Medulla oblongata (tissue), 1 donor: Measurements from ENCODE around the gene DAW1.
A peak's percentile ranks its signal among the peaks of the same experiment; 100 is the strongest.
"Not testable (repeated sequence)": the region's sequence is repeated elsewhere in the genome, so short reads cannot be mapped to it uniquely, and the experiment has no call there.

Experiments
- DNase-seq: peaks from one replicate; pipeline ENCODE4 v3.0.0-alpha.2; 2015; ENCODE audit errors: extremely low spot score

DAW1 gene

DNA sequence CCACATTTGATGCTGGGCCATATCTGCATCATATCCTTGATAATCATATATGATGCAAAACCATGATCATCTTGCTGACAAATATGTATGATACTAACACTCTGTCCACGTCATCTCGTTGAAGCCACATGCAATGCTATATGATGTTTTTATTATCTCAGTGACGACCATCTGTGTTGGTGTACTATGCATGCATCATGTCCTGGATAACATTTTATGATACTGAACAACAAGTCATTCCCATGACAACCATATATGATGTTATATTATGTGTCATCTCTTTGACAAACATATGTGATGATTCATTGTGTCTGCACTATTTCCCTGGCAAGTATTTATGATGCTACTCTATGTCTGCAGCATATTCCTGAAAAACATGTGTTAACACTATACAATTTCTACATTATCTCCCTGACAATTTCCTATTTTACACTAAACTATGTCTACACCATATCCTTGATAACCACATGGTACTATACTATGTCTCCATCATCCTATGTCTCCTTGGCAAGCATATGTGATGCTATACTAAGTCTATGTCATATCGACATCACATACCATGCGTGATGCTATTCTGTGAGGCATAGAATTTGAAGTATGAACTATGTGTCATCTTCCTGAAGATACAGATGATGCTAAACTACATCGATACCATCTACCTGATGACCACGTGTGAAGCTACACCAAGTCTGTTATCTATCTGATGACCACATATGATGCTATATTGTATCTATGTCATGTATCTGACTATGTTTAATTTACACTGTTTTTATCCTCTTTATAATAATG, 37.0 kb downstream of the DAW1 start:
- no peak for DNase-seq

DNA sequence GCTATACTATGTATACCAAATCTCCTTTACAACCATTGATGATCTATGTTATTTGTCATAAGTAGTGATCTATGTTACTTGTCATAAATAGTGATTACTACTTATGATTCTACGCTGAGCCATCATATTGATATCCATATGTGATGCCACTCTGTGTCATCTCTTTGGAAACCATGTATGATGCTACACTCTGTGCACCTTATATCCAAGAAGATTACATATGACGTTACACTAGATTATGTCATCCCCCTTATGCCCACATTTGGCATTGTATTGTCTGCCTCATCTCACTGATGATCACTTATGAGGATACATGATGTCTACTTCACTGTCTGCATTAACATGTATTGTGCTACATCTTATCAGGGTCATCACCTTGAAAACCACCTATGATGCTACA, 42.9 kb downstream of the DAW1 start:
- no peak for DNase-seq

DNA sequence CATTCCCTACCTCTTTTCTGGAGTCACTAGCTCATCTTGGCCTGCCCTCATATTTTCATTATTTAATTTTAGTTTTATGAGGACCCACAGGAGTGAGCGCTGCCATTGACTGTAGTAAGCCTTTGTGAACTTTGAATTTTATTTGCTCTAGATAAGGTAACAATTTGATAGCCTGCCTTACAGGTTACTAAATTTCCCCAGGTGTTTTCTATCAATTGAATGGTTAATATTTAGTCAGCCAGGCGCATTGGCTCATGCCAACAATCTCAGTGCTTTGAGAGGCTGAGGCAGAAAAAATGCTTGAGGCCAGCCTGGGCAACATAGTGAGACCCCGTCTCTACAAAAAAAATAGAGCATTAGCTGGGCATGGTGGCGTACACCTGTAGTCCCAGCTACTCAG, 50.2 kb downstream of the DAW1 start:
- DNase-seq = no peak

DNA sequence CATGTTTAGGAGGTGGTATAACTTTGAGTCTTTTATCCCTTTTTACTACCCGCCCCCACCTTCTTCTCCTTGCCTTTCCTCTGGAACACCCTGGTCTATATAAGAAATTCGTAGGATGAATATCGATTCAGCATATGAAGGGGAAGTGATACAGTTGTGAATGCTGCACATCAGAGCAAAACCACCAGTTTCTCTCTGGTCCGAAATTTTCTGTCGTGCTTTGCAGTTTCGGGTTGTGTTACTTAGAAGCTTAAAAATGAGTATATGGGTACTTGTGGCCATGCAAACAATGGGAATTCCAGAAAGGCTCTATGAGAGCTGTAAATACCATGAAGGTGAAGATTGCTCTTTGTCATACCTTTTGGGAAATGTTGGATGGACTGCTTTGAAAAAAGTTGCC, 60.6 kb downstream of the DAW1 start:
- no peak for DNase-seq

DNA sequence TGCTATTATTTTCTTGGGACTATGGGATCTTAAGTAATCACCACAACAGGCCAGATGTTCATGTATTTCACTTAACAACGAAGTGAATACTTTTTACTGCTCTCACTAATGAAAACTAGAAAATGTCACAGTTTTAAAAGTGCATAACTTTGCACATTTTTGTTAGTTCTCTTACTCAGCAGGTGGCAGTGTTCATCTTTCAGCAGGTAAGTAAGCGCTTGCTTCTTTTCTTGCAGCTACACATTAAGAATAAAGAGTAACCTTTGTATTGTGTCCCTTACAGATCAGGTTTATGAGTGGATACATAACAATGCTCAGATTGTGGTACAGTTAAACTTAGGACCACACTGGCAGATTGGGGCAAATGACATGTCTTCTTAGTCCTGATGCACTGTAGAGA, 61.0 kb downstream of the DAW1 start:
- DNase-seq = no peak

DNA sequence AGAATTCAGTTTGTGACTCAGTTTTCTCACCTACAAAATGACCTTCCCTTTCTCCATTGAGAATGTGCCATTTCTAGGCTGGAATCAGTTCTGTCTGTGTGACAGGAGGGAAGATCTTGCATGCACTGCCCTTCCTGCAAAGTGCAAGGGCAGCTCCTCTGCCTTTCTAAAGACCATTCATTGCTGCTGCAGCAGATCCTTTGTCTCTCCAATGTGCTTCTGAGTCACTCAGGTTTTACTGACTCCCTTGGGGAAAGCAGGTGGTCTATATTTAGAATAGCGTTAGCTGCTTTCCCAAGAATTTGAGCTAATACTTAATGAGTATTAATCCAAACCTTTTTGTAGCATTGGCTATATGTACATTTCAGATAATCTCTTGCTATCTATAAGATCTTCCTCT, 62.5 kb downstream of the DAW1 start:
- DNase-seq = no peak

DNA sequence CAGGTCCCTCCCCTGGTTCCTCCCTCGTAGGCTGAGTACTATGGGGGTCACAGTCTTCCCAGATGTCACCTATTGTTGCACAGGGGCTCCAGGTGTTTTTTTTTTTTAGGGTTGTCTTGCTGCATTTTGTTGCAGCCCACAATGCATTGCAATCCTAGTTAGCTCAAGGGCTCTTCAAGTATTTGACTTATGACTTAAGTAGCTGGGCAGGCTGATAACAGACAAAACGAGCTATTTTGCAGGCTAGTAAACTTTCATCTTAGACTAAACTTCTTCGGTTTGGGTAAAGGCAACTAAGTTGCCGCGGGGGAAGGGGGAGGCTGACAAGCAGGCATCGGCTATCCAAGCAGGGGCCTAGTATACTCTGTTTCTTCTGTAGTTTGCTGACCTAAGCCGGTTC, 64.8 kb downstream of the DAW1 start:
- not testable (repeated sequence) for DNase-seq

DNA sequence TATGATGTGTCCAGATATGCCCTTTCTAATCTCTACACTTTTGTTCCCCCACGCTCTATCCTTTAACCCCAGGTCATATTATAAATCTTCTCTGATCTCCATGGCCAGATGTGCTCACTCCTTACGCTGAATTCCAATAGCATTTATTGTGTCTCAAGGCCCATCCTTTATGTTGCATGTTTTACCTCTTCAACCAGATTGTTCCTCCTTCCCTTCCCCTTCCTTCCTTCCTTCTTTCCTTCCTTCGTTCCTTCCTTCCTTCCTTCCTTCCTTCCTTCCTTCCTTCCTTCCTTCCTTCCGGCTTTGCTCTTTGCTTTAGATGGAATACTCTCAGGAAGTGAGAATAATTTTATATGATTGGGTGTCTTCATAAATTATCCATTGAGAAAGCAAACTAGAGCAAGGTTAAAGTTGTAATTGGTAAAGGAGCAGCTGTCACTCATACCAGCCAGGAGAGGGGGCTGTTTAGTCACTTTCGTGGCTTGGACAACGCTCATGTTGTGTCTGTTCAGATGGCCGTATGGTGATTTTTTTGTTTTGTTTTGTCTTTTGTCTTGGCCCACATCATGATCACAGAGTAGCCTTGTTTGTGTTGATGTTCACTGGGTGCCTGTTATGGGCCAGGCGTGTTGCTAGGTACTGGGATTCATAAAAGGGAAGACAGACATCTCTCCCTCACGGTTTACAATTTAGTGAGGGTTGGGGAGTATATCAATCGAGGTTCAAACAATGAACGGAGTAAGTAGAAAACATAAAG, 68.0 kb downstream of the DAW1 start:
- DNase-seq = peak; percentile 90

DNA sequence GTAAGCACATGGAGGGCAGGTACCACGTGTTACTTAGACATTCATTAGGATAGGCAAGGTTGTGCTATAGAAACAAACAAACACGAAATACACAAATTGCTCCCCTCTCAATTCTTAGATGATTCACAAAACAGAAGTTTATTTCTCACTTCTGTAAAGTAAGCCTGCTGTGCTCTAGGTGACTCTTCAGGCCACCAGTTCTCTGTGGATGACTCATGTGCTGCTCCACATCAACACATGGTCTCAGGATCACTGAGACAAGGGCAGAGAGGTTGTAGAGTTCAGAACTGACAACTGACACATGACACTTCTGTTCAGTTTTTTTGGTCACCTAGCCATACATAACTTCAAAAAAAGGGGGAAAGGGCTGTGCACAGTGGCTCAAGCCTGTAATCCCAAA, 70.6 kb downstream of the DAW1 start:
- DNase-seq = no peak

DNA sequence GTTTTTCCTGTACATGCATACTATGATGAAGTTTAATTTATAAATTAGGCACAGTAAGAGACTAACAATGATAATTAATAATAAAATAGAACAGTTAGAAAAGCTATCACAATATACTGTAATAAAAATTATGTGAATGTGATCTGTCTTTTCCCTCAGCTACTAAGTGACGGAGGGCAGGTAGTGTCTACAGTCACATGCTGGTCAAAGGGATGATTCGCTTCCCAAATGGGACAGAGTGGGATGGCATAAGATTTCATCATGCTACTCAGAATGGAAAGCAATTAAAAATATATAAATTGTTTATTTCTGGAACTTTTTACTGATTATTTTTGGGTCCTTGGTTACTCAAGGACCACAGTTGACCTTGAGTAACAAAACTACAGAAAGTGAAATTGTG, 71.5 kb downstream of the DAW1 start:
- no peak for DNase-seq

DNA sequence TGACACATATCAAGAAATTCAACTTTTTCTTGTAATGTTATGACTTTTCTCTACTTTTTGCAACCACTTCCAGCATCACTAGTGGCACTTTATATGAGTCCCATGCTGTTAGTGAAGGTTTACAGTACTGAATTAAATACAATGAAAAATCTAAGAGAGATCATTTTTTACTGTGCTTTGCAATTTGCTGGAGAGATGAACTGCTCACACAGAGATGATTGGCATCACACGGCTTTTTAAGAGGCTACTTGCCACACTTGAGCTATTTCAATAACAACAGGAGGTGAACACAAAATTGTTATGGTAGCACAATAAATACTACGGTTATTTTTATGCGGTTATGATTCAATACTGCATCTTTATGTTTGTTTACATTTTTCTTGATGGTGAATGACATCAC, 88.9 kb downstream of the DAW1 start:
- DNase-seq = no peak

DNA sequence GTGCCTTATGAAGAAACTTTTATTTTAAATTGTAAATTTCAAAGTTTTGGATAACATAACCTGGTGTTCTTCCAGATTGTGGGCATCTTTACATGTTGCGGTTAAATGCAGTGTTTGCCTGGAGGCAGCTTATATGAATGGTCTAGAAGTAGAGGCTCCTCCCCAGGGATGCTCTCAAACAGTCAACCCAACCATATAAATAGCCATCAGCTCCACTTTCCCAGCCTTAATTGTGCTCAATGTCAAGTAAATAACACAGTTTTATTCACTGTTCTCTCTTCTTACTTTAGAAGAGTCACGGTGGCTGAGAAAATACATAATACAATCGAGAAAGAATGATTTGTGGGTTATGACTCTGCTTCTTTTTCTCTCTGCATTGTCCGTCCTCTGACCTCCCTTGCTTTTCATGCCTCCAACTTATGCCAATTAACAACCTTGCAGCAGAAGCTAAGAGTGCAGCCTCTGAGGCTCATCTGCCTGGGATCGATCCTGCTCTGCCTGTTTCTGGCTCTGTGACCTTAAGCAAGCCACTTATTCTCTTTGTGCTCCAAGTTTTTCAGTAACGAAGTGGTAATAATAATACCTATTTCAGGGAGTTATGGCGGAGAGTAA, 100.3 kb downstream of the DAW1 start:
- DNase-seq = no peak

DNA sequence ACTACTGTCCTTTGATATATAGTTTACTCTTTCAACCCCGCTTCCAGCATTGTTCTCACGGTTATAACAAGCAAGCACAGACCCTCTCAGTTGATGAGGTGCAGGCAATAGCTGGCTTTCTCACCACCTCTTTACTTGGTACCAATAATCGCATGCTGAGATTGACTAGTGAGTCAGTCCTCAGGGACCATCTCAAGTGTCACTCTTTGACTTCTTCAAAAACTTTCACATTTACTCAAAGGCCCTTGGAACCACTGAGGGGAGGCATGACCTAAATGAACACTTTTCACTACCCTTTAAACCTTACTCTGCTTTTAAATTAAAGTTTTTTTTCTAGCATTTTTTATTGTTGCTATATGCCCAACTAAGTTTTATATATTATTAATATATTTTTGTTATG, 101.8 kb downstream of the DAW1 start:
- DNase-seq = no peak
